ENCODE data around the gene STXBP3. TPM values are rescaled to one million over a fixed set of nuclear protein-coding genes. Genes with fewer than 3 reads are reported as not detected.

Gene STXBP3
- polyA plus RNA-seq, 1 donor from 2014 or later, result 29.6 TPM

- H3F3A ChIP-seq (ENCODE audit: insufficient read depth, low read length, poor library complexity, severe bottlenecking), result no peaks in the 10 kb centered on the region
- H3K9me2 ChIP-seq (ENCODE audit: insufficient read depth, low read length), result no peaks in the 10 kb centered on the region
- H3K27ac ChIP-seq (ENCODE audit: low read length), result no peak overlapping the region
- no peak overlapping the region for H3K4me3 ChIP-seq (ENCODE audit: low read length)
- H3K9ac ChIP-seq (ENCODE audit: low read length), result no peak overlapping the region
- H4K20me1 ChIP-seq (ENCODE audit: insufficient read depth), result no peaks in the 10 kb centered on the region
- no peaks in the 10 kb centered on the region for H3K9me3 ChIP-seq (ENCODE audit: low read length)
- no peaks in the 10 kb centered on the region for H3K27me3 ChIP-seq (ENCODE audit: insufficient read depth, low read depth, low read length)
- no peak for TF ChIP-seq RAD21 (conservative IDR thresholded peaks at IDR 0.05)
- no peak for TF ChIP-seq EZH2 (IDR thresholded peaks at IDR 0.05; ENCODE audit: borderline replicate concordance, insufficient read depth, low read length, poor library complexity, severe bottlenecking)
- TF ChIP-seq CTCF (IDR thresholded peaks at IDR 0.05; ENCODE audit: poor library complexity, severe bottlenecking), result no peak
- no peak for TF ChIP-seq TAF1 (IDR thresholded peaks at IDR 0.05; ENCODE audit: low read depth)
- no peak overlapping the region for H3K4me2 ChIP-seq (ENCODE audit: low read length)
- H3K79me2 ChIP-seq (replicated peaks; ENCODE audit: insufficient read depth, low read length), result no peaks in the 10 kb centered on the region
- H3K36me3 ChIP-seq (ENCODE audit: insufficient read depth, low read length), result no peaks in the 10 kb centered on the region
- no peak overlapping the region for H2AFZ ChIP-seq (ENCODE audit: low read depth, low read length)
These were observed 24.2 kb upstream of the STXBP3 start for GRCh38 chr1:108722292-108722691.

- H3K9ac ChIP-seq (ENCODE audit: low read length), result no peak overlapping the region
- H4K20me1 ChIP-seq (ENCODE audit: insufficient read depth), result no peaks in the 10 kb centered on the region
- TF ChIP-seq TAF1 (IDR thresholded peaks at IDR 0.05; ENCODE audit: low read depth), result no peak
- no peak for TF ChIP-seq EZH2 (IDR thresholded peaks at IDR 0.05; ENCODE audit: borderline replicate concordance, insufficient read depth, low read length, poor library complexity, severe bottlenecking)
- H3K4me3 ChIP-seq (ENCODE audit: low read length), result no peak overlapping the region
- H3F3A ChIP-seq (ENCODE audit: insufficient read depth, low read length, poor library complexity, severe bottlenecking), result no peaks in the 10 kb centered on the region
- H2AFZ ChIP-seq (ENCODE audit: low read depth, low read length), result no peak overlapping the region
- no peaks in the 10 kb centered on the region for H3K36me3 ChIP-seq (ENCODE audit: insufficient read depth, low read length)
- H3K27ac ChIP-seq (ENCODE audit: low read length), result no peak overlapping the region
- no peaks in the 10 kb centered on the region for H3K9me3 ChIP-seq (ENCODE audit: low read length)
- no peaks in the 10 kb centered on the region for H3K9me2 ChIP-seq (ENCODE audit: insufficient read depth, low read length)
- no peak overlapping the region for H3K4me2 ChIP-seq (ENCODE audit: low read length)
- H3K27me3 ChIP-seq (ENCODE audit: insufficient read depth, low read depth, low read length), result no peaks in the 10 kb centered on the region
- H3K79me2 ChIP-seq (replicated peaks; ENCODE audit: insufficient read depth, low read length), result no peaks in the 10 kb centered on the region
These were observed 20.6 kb upstream of the STXBP3 start for GRCh38 chr1:108725906-108726305.

- no peaks in the 10 kb centered on the region for H3K79me2 ChIP-seq (replicated peaks; ENCODE audit: insufficient read depth, low read length)
- no peak overlapping the region for H3K4me3 ChIP-seq (ENCODE audit: low read length)
- H3K27me3 ChIP-seq (ENCODE audit: insufficient read depth, low read depth, low read length), result no peaks in the 10 kb centered on the region
- no peaks in the 10 kb centered on the region for H3K9me3 ChIP-seq (ENCODE audit: low read length)
- H3K36me3 ChIP-seq (ENCODE audit: insufficient read depth, low read length), result no peaks in the 10 kb centered on the region
- no peaks in the 10 kb centered on the region for H3F3A ChIP-seq (ENCODE audit: insufficient read depth, low read length, poor library complexity, severe bottlenecking)
- TF ChIP-seq RAD21 (conservative IDR thresholded peaks at IDR 0.05), result no peak
- TF ChIP-seq CTCF (IDR thresholded peaks at IDR 0.05; ENCODE audit: poor library complexity, severe bottlenecking), result no peak
- TF ChIP-seq POLR2AphosphoS5 (IDR thresholded peaks at IDR 0.05), result no peak
- TF ChIP-seq EP300 (conservative IDR thresholded peaks at IDR 0.05; ENCODE audit: poor library complexity, severe bottlenecking), result no peak
- no peak for TF ChIP-seq EZH2 (IDR thresholded peaks at IDR 0.05; ENCODE audit: borderline replicate concordance, insufficient read depth, low read length, poor library complexity, severe bottlenecking)
- no peak for TF ChIP-seq MXI1 (conservative IDR thresholded peaks at IDR 0.05; ENCODE audit: poor library complexity, severe bottlenecking)
- no peak for TF ChIP-seq REST (IDR thresholded peaks at IDR 0.05; ENCODE audit: borderline replicate concordance)
- TF ChIP-seq TAF1 (IDR thresholded peaks at IDR 0.05; ENCODE audit: low read depth), result no peak
- no peak for TF ChIP-seq SMC3 (conservative IDR thresholded peaks at IDR 0.05; ENCODE audit: poor library complexity)
- H2AFZ ChIP-seq (ENCODE audit: low read depth, low read length), result no peak overlapping the region
- peak overlapping the region; percentile 34 for H3K27ac ChIP-seq (ENCODE audit: low read length)
- H3K9me2 ChIP-seq (ENCODE audit: insufficient read depth, low read length), result no peaks in the 10 kb centered on the region
- no peaks in the 10 kb centered on the region for H4K20me1 ChIP-seq (ENCODE audit: insufficient read depth)
- no peak overlapping the region for H3K9ac ChIP-seq (ENCODE audit: low read length)
- no peak overlapping the region for H3K4me2 ChIP-seq (ENCODE audit: low read length)
These were observed 18.0 kb upstream of the STXBP3 start for GRCh38 chr1:108728327-108728923.

Measured in neural cell (in vitro differentiated cells).